ENCODE measurements around the gene ACTN2. TPM values are rescaled to one million over a fixed set of nuclear protein-coding genes. Genes with fewer than 3 reads are reported as not detected.

ACTN2 gene
- total RNA-seq, 1 experiment from 2014 or later: 0.49 TPM

GRCh38 chr1:236761397-236762132 is 75.3 kb downstream of the ACTN2 start:
- no peak for TF ChIP-seq CTCF (IDR thresholded peaks at IDR 0.05)
- no peak for TF ChIP-seq REST (IDR thresholded peaks at IDR 0.05; ENCODE audit: insufficient read depth in 1 of 2, low read depth in 2 of 2, low read length in 1 of 2)
- no peak for TF ChIP-seq TCF7L2 (IDR thresholded peaks at IDR 0.05; ENCODE audit: low read depth, low read length)
- no peak for TF ChIP-seq SIN3A (IDR thresholded peaks at IDR 0.05; ENCODE audit: borderline replicate concordance, insufficient read depth, low read depth, low read length)
- no peak for TF ChIP-seq POLR2AphosphoS5 (IDR thresholded peaks at IDR 0.05; ENCODE audit: low read depth, low read length)
- DNase-seq (ENCODE audit: low read depth, low spot score) (no peak), ATAC-seq (no peak)
- Histone ChIP-seq H3K4me1 (ENCODE audit: control insufficient read depth, insufficient read depth, low read length) (no peaks in the 10 kb centered on the region; the same call in 1 of the 2 replicates), H3K9me3 (ENCODE audit: control insufficient read depth, insufficient read depth, low read depth, low read length) (no peaks in the 10 kb centered on the region), H3K27me3 (ENCODE audit: control insufficient read depth, insufficient read depth, low read length) (no peaks in the 10 kb centered on the region), H3K27ac (ENCODE audit: low read length) (no peak overlapping the region), H3K36me3 (ENCODE audit: control insufficient read depth, insufficient read depth, low read length) (no peaks in the 10 kb centered on the region), H3K4me3 (ENCODE audit: low read depth in 2 of 2, low read length in 2 of 2) (no peak overlapping the region)
- in situ Hi-C loops (cut with HindIII; ENCODE audit: low pct_unique_long_range_greater_than_20kb, low sequenced_read_pairs) (no loop called here), intact Hi-C loops (cut with micrococcal nuclease; ENCODE audit: unreplicated experiment) (loop anchor here (10.0 kb wide), 1 partner anchor 803 kb away; no protein-coding TSS in a partner anchor)
- POLR2A ChIA-PET: no interaction called here
- no TSS peak for BruUV-seq (replicated peaks)
- CTCF ChIA-PET: interaction anchor here (0.5 kb wide), 1 partner anchor 124 kb away, joined by 7 read pairs; no protein-coding TSS in a partner anchor

- Histone ChIP-seq H3K27ac (ENCODE audit: low read length) (no peak overlapping the region), H3K9me3 (ENCODE audit: control insufficient read depth, insufficient read depth, low read depth, low read length) (no peaks in the 10 kb centered on the region), H3K36me3 (ENCODE audit: control insufficient read depth, insufficient read depth, low read length) (no peaks in the 10 kb centered on the region), H3K27me3 (ENCODE audit: control insufficient read depth, insufficient read depth, low read length) (no peaks in the 10 kb centered on the region), H3K4me3 (ENCODE audit: low read depth in 2 of 2, low read length in 2 of 2) (no peak overlapping the region), H3K4me1 (ENCODE audit: control insufficient read depth, insufficient read depth, low read length) (no peaks in the 10 kb centered on the region; the same call in 1 of the 2 replicates)
- no peak for ATAC-seq
- no TSS peak for BruUV-seq (replicated peaks)
- CTCF ChIA-PET: no interaction called here
- intact Hi-C loops (cut with micrococcal nuclease; ENCODE audit: unreplicated experiment): loop anchor here (10.0 kb wide), 1 partner anchor 802 kb away; no protein-coding TSS in a partner anchor
- in situ Hi-C loops (cut with HindIII; ENCODE audit: low pct_unique_long_range_greater_than_20kb, low sequenced_read_pairs): no loop called here
- POLR2A ChIA-PET: no interaction called here
- DNase-seq (ENCODE audit: low read depth, low spot score): no peak
- TF ChIP-seq CTCF (IDR thresholded peaks at IDR 0.05): no peak
Observed at GRCh38 chr1:236762410-236762809, 76.1 kb downstream of the ACTN2 start.
